NT2/D1 (cell line): ENCODE measurements around the gene SNX5.
A peak's percentile ranks its signal among the peaks of the same experiment; 100 is the strongest.

ENCODE experiments used
- DNase-seq: peaks from one replicate; pipeline ENCODE4 v3.0.0-alpha.2; 2011; ENCODE audit warnings: low read depth, low spot score
- H3K27me3 ChIP-seq: 2 replicates; pipeline ENCODE4 v1.6.0; 2011; ENCODE audit warnings: mild to moderate bottlenecking; ENCODE audit not compliant: insufficient read length, insufficient read depth
- H3K36me3 ChIP-seq: 2 replicates; pipeline ENCODE4 v1.6.1; 2011; ENCODE audit warnings: mild to moderate bottlenecking, low read length, mixed read lengths; ENCODE audit not compliant: insufficient read depth, insufficient read length
- H3K4me1 ChIP-seq: 2 replicates; pipeline ENCODE4 v1.5.1; 2011; ENCODE audit not compliant: insufficient read depth, insufficient read length
- H3K4me3 ChIP-seq: 2 replicates; pipeline ENCODE4 v1.5.1; 2011; ENCODE audit warnings: low read depth; ENCODE audit not compliant: insufficient read length
- H3K9ac ChIP-seq: 2 replicates; pipeline ENCODE4 v1.6.0; 2011; ENCODE audit warnings: low read depth; ENCODE audit not compliant: insufficient read length
- H3K9me3 ChIP-seq: 2 replicates; pipeline ENCODE4 v1.5.1; 2011; ENCODE audit warnings: mild to moderate bottlenecking, low read length; ENCODE audit not compliant: insufficient read depth
- SUZ12 ChIP-seq: IDR thresholded peaks from 2 replicates; pipeline ENCODE4 v1.6.1; 2011; ENCODE audit not compliant: insufficient read length, insufficient read depth; ENCODE audit errors: extremely low read depth
- YY1 ChIP-seq: IDR thresholded peaks from 2 replicates; pipeline ENCODE4 v1.6.1; 2011; ENCODE audit not compliant: insufficient read length, insufficient read depth
- ZNF274 ChIP-seq: IDR thresholded peaks from 2 replicates; pipeline ENCODE4 v1.6.1; 2011; ENCODE audit warnings: mild to moderate bottlenecking, low read depth, low read length

SNX5 gene

DNA sequence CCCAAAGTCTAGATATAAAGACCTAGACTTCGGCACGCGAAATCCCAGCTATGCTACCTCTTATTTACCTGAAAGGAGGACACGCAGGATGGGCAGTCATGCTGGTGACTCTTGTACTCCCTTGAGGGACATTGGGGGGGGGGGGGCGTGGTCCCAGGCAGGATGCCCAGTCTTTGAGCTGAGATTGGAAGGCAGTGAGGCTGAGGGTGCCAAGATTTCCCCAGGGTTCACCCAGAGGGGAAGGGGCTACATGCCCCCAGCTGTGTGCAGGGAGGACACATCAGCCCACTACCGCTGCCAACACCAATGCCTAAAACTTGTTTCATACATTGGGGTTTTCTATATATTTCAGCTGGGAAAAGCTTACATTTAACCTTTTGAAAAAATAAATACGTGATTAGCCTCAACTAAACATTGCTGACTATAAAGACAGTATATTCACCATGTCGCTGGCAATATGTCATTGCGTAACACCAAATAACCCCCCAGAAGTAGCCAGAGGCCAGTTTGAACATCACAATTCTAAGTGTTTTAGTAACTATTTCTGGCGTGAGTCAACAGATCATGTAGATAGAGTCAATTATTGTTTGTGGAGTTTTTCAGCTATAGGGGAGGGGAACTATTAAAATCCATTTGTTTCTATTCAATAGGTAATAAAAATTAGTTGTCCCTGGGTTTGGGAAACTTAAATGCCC, 21.8 kb upstream of the SNX5 start:
- no peaks in the 10 kb centered on the region for H3K9me3 ChIP-seq
- no peak for DNase-seq
- no peak for TF ChIP-seq SUZ12
- no peak for TF ChIP-seq ZNF274
- no peak for TF ChIP-seq YY1
- no peaks in the 10 kb centered on the region for H3K4me1 ChIP-seq
- no peak overlapping the region for H3K9ac ChIP-seq
- H3K4me3 ChIP-seq, result no peak overlapping the region
- H3K27me3 ChIP-seq, result no peaks in the 10 kb centered on the region
- H3K36me3 ChIP-seq, result peaks cover 36% of the 10 kb centered on the region

DNA sequence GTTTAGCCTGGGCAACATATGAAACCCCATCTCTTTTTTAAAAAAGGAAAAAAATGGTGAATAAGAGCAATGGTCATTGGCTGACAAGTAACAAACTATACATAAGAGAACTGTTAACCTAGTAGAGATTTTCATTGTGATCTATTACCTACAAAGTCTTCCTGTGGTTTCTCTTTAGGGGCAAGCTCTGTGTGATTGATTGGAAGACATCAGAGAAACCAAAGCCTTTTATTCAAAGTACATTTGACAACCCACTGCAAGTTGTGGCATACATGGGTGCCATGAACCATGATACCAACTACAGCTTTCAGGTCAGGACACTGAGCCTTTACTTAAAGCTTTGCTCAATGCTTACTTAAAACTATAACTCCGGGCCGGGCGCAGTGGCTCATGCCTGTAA, 19.4 kb upstream of the SNX5 start:
- H3K4me1 ChIP-seq, result no peaks in the 10 kb centered on the region
- no peaks in the 10 kb centered on the region for H3K27me3 ChIP-seq
- TF ChIP-seq SUZ12 (no peak), YY1 (no peak), ZNF274 (no peak)
- H3K4me3 ChIP-seq, result no peak overlapping the region
- no peak for DNase-seq
- no peaks in the 10 kb centered on the region for H3K9me3 ChIP-seq
- H3K36me3 ChIP-seq, result peaks cover 38% of the 10 kb centered on the region
- H3K9ac ChIP-seq, result no peak overlapping the region

DNA sequence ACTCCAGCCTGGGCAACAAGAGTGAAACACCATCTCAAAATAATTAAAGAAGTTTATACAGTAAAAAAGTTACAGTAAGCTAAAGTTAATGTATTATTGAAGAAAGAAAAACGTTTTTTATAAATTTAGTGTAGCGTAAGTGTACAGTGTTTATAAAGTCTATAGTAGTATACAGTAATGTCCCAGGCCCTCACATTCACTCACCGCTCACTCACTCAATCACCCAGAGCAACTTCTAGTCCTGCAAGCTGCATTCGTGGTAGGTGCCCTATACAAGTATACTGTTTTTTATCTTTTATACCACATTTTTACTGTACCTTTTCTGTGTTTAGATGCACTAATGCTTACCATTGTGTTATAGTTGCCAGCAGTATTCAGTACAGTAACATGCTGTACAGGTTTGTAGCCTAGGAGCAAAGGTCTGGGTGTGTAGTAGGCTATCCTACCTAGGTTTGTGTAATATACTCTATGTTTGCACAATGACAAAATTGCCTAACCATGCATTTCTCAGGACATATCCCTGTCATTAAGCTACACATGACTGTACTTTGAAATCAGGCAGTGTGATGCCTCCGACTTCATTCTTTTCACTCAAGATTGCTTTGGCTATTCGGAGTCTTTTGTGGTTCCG, 16.9 kb upstream of the SNX5 start:
- no peaks in the 10 kb centered on the region for H3K9me3 ChIP-seq
- DNase-seq, result no peak
- no peak overlapping the region for H3K4me3 ChIP-seq
- H3K36me3 ChIP-seq, result peaks cover 39% of the 10 kb centered on the region
- no peak overlapping the region for H3K9ac ChIP-seq
- TF ChIP-seq YY1, result no peak
- TF ChIP-seq SUZ12, result no peak
- TF ChIP-seq ZNF274, result no peak
- no peaks in the 10 kb centered on the region for H3K27me3 ChIP-seq
- H3K4me1 ChIP-seq, result no peaks in the 10 kb centered on the region

DNA sequence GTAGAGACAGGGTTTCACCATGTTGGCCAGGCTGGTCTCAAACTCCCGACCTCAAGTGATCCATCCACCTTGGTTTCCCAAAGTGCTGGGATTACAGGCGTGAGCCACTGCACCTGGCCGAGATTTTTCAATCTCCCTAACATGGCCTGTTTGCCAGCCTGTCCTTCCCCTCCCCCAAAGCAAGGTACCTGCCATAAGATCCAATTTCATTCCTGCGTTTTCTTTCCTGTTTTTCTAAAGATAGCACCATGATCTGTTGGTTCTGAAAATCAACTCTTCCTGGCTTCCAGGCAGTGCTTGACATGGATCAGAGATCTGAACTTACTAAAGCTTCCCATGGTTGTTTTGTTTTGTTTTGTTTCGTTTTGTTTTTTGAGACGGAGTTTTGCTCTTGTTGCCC, 7.7 kb upstream of the SNX5 start:
- no peak for DNase-seq
- Histone ChIP-seq H3K9ac (no peak overlapping the region), H3K27me3 (no peaks in the 10 kb centered on the region), H3K9me3 (no peaks in the 10 kb centered on the region), H3K36me3 (peaks cover 48% of the 10 kb centered on the region), H3K4me1 (no peaks in the 10 kb centered on the region), H3K4me3 (no peak overlapping the region)
- no peak for TF ChIP-seq YY1

DNA sequence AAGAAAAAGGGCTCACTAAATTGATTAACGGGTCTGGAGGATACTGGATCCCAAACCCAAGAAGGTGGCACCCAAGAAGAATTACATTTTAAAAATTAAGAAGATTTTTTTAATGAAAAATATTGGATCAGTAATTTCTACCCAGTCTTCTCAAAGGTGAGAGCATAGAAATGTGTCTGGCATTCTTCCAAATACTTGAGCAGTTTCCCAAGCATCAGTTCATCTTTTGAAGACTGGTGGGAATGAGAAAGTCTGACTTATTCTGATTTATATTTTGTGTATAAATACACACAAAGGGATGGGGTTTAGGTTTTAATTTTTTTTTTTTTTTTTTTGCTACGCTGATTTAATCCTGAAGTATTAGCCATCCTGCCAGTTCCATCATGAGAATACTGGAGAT, 3.5 kb upstream of the SNX5 start:
- Histone ChIP-seq H3K4me3 (peak overlapping the region; percentile 94), H3K9ac (peak overlapping the region; percentile 98), H3K36me3 (peaks cover 52% of the 10 kb centered on the region), H3K9me3 (no peaks in the 10 kb centered on the region), H3K4me1 (no peaks in the 10 kb centered on the region), H3K27me3 (no peaks in the 10 kb centered on the region)
- TF ChIP-seq ZNF274, result no peak
- no peak for DNase-seq

DNA sequence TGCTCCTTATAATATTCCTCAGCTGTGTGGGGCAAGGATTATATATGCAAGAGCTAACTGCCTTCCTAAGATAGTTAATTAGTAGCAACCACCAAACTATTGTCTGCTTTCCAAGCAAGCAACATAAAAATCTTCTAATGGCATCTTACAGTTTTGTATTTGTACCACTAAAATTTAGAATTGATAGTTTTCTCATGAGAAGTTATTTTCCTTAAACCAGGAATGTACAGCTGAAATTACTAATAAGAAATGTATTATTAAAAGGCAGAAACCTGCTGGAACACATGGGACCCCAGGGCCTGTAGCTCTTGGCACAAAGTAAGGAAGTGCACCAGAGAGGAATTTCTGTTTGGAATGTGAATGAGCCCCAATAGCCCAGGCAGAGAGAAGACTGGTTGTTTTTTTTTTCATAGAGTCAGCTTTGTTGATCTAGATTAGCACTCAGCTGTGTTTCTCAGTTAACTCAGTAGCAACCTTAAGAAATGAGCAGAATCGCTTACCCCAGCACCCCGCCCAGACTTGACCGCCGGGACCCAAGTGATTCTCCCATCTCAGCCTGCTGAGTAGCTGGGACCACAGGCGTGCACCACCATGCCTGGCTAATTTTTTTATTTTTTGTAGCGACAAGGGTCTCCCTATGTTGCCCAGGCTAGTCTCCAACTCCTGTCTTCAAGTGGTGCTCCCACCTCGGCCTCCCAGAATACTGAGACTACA, 2.9 kb upstream of the SNX5 start:
- Histone ChIP-seq H3K9ac (peak overlapping the region; percentile 98), H3K36me3 (peaks cover 56% of the 10 kb centered on the region), H3K4me1 (no peaks in the 10 kb centered on the region), H3K4me3 (peak overlapping the region; percentile 94), H3K27me3 (no peaks in the 10 kb centered on the region), H3K9me3 (no peaks in the 10 kb centered on the region)
- no peak for DNase-seq
- TF ChIP-seq YY1 (no peak), ZNF274 (no peak), SUZ12 (no peak)

DNA sequence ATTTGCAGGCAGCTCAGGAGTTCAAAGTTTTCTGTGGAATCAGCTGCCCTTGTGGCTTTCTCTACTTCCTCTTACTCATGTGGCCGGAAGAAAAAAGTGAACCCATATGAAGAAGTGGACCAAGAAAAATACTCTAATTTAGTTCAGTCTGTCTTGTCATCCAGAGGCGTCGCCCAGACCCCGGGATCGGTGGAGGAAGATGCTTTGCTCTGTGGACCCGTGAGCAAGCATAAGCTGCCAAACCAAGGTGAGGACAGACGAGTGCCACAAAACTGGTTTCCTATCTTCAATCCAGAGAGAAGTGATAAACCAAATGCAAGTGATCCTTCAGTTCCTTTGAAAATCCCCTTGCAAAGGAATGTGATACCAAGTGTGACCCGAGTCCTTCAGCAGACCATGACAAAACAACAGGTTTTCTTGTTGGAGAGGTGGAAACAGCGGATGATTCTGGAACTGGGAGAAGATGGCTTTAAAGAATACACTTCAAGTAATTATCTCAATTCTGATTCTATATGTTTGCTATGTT, 1.4 kb upstream of the SNX5 start:
- H3K9ac ChIP-seq, result peak overlapping the region; percentile 98
- no peaks in the 10 kb centered on the region for H3K4me1 ChIP-seq
- DNase-seq, result no peak
- no peaks in the 10 kb centered on the region for H3K9me3 ChIP-seq
- H3K27me3 ChIP-seq, result no peaks in the 10 kb centered on the region
- peak overlapping the region; percentile 94 for H3K4me3 ChIP-seq
- TF ChIP-seq SUZ12 (no peak), ZNF274 (no peak), YY1 (no peak)
- peaks cover 58% of the 10 kb centered on the region for H3K36me3 ChIP-seq
